A673 (cell line): ENCODE measurements around the gene ARL16. TPM values are rescaled to one million over a fixed set of nuclear protein-coding genes. Genes with fewer than 3 reads are reported as not detected.

Source experiments
- BruUV-seq: library from RNA; stranded (reverse); fragments of 400-500 nt; replicated peaks from 2 replicates; lab custom pipeline; 2021; lab: Mats Ljungman, UMichigan
- CTCF ChIA-PET: fragments of 300-600 bp; sonication (Branson Sonifier 250); formaldehyde crosslinking; loops from one replicate; lab custom pipeline; 2022; ENCODE audit warnings: antibody characterized with exemption; lab: Charles Lee
- POLR2A ChIA-PET: fragments of 300-600 bp; sonication (Branson Sonifier 250); formaldehyde crosslinking; loops from one replicate; lab custom pipeline; 2022; ENCODE audit warnings: antibody characterized with exemption; ENCODE audit not compliant: low non-redundant PET; lab: Charles Lee
- DNase-seq: peaks from one replicate; pipeline ENCODE4 v3.0.0-alpha.2; 2015; ENCODE audit warnings: low spot score
- H3K27ac ChIP-seq: fragments of 200-600 bp; sonication (generic); 2 replicates; pipeline ENCODE4 v1.5.1; 2016; ENCODE audit warnings: mixed run types, low read depth, mild to moderate bottlenecking, mixed read lengths, antibody characterized with exemption, low read length; ENCODE audit not compliant: poor library complexity, severe bottlenecking
- H3K27me3 ChIP-seq: fragments of 200-600 bp; sonication (generic); replicated peaks from 2 replicates; pipeline ENCODE4 v1.6.1; 2017; ENCODE audit warnings: mixed run types, low read depth, mild to moderate bottlenecking, mixed read lengths, antibody characterized with exemption, low read length; ENCODE audit not compliant: insufficient read depth, poor library complexity
- H3K36me3 ChIP-seq: fragments of 200-600 bp; sonication (generic); 2 replicates; pipeline ENCODE4 v1.6.1; 2016; ENCODE audit warnings: mixed run types, mild to moderate bottlenecking, mixed read lengths, antibody characterized with exemption, low read length; ENCODE audit not compliant: insufficient read depth, poor library complexity, severe bottlenecking
- H3K4me1 ChIP-seq: fragments of 200-600 bp; sonication (generic); 2 replicates; pipeline ENCODE4 v1.6.1; 2017; ENCODE audit warnings: mixed run types, mild to moderate bottlenecking, mixed read lengths, antibody characterized with exemption, low read length; ENCODE audit not compliant: insufficient read depth, poor library complexity, severe bottlenecking
- H3K4me3 ChIP-seq: fragments of 200-600 bp; sonication (generic); 2 replicates; pipeline ENCODE4 v1.5.1; 2016; ENCODE audit warnings: low read depth, mixed run types, mild to moderate bottlenecking, mixed read lengths, low read length; ENCODE audit not compliant: poor library complexity, severe bottlenecking
- H3K9me3 ChIP-seq: fragments of 200-600 bp; sonication (generic); 2 replicates; pipeline ENCODE4 v1.6.1; 2016; ENCODE audit warnings: mixed run types, low read depth, mild to moderate bottlenecking, mixed read lengths, antibody characterized with exemption, low read length; ENCODE audit not compliant: poor library complexity, severe bottlenecking
- CTCF ChIP-seq: fragments of 300-800, 200-600 bp; sonication (generic); conservative IDR thresholded peaks from 2 replicates; pipeline ENCODE4 v1.5.1; 2017; ENCODE audit warnings: low read depth, mild to moderate bottlenecking, antibody characterized with exemption, low read length, moderate library complexity, mixed read lengths
- EZH2 ChIP-seq: fragments of 200-600 bp; sonication (generic); IDR thresholded peaks from 2 replicates; pipeline ENCODE4 v1.6.1; 2017; ENCODE audit warnings: borderline replicate concordance, low read depth, mild to moderate bottlenecking, mixed read lengths, antibody characterized with exemption, low read length; ENCODE audit not compliant: poor library complexity, severe bottlenecking
- intact Hi-C: fragments of 100-400 bp; cut with micrococcal nuclease; formaldehyde crosslinking; loops from one replicate; pipeline ENCODE4 v1.10.0; 2022; ENCODE audit not compliant: unreplicated experiment
- total RNA-seq: library from RNA; stranded (reverse); gene quantifications from 2 replicates; pipeline ENCODE4 v1.2.3, GENCODE V29; 2021

The ARL16 gene
- total RNA-seq, 1 experiment from 2014 or later: 62.8 TPM

- TF ChIP-seq CTCF (no peak), EZH2 (no peak)
- Histone ChIP-seq H3K36me3 (peaks cover 1% of the 10 kb centered on the region), H3K27ac (peak within 1 kb of the TSS; percentile 94), H3K4me3 (peak within 1 kb of the TSS; percentile 89), H3K9me3 (no peaks in the 10 kb centered on the region), H3K27me3 (no peaks in the 10 kb centered on the region), H3K4me1 (peaks cover 18% of the 10 kb centered on the region)
- ChIA-PET POLR2A (no interaction called here), CTCF (no interaction called here)
- intact Hi-C loops: no loop called here
- peak; percentile 93 for DNase-seq
- BruUV-seq: no TSS peak
Observed at GRCh38 chr17:81636505-81637288, 46.9 kb downstream of the ARL16 start, which contains the start of the genes NPLOC4 and TSPAN10. Gene NPLOC4, minus strand, starts transcription at chr17:81637112. Its CDS starts 182 bp downstream, at chr17:81636930. Gene TSPAN10, plus strand, starts transcription at chr17:81637196. Its CDS starts 5,217 bp downstream, at chr17:81642413.

- peaks cover 5% of the 10 kb centered on the region for H3K36me3 ChIP-seq
- no TSS peak for BruUV-seq
- H3K4me3 ChIP-seq: peak overlapping the region; percentile 89
- H3K4me1 ChIP-seq: peaks cover 18% of the 10 kb centered on the region
- intact Hi-C loops: no loop called here
- DNase-seq: no peak
- H3K27me3 ChIP-seq: no peaks in the 10 kb centered on the region
- CTCF ChIA-PET: no interaction called here
- no peaks in the 10 kb centered on the region for H3K9me3 ChIP-seq
- POLR2A ChIA-PET: interaction anchor here (0.5 kb wide), 1 partner anchor 123 kb away, joined by 3 read pairs; no protein-coding TSS in a partner anchor
- TF ChIP-seq CTCF: no peak
- peak overlapping the region; percentile 94 for H3K27ac ChIP-seq
Observed at GRCh38 chr17:81635973-81636504, 47.6 kb downstream of the ARL16 start.

GRCh38 chr17:81635431-81635830 is 48.2 kb downstream of the ARL16 start:
- Histone ChIP-seq H3K36me3 (peaks cover 5% of the 10 kb centered on the region), H3K4me3 (peak overlapping the region; percentile 89), H3K27me3 (no peaks in the 10 kb centered on the region), H3K27ac (peak overlapping the region; percentile 94), H3K4me1 (peaks cover 18% of the 10 kb centered on the region), H3K9me3 (no peaks in the 10 kb centered on the region)
- DNase-seq: no peak
- no peak for TF ChIP-seq EZH2
- TF ChIP-seq CTCF: no peak
- POLR2A ChIA-PET: no interaction called here
- TSS peak; percentile 70 for BruUV-seq
- intact Hi-C loops: no loop called here
- CTCF ChIA-PET: no interaction called here
